HEK293 (cell line): ENCODE data around the gene RAMAC.

ENCODE experiments used
- CTCF ChIA-PET: fragments of 350-600 bp; formaldehyde crosslinking; extraction: SDS; loops from one replicate; lab custom pipeline; 2021; ENCODE audit warnings: antibody characterized with exemption; lab: Yijun Ruan, JAX
- POLR2A ChIA-PET: fragments of 300-600 bp; formaldehyde crosslinking; extraction: SDS; loops from one replicate; lab custom pipeline; 2020; ENCODE audit warnings: antibody characterized with exemption, inconsistent platforms; lab: Yijun Ruan, JAX
- H3K27ac ChIP-seq: fragments of 200-500 bp; sonication (Bioruptor generic); 2 replicates; pipeline ENCODE4 v1.5.1; 2014; ENCODE audit warnings: low read depth, low read length, control low read depth, inconsistent platforms; ENCODE audit errors: extremely low read depth
- H3K36me3 ChIP-seq, 2 experiments: fragments of 200-500 bp in 1 of 2; sonication (Bioruptor generic) in 1 of 2; 1 replicate in 1 of 2; 2 replicates in 1 of 2; pipeline ENCODE4 v1.5.1; 2014 to 2017; ENCODE audit warnings: inconsistent platforms in 2 of 2, low read length in 2 of 2; ENCODE audit not compliant: control insufficient read depth in 2 of 2, insufficient read depth in 1 of 2
- H3K4me1 ChIP-seq: fragments of 200-500 bp; sonication (Bioruptor generic); 2 replicates; pipeline ENCODE4 v1.5.1; 2014; ENCODE audit warnings: mild to moderate bottlenecking, low read length, inconsistent platforms; ENCODE audit not compliant: control insufficient read depth, insufficient read depth
- H3K4me3 ChIP-seq: 2 replicates; pipeline ENCODE4 v1.5.1; 2011; ENCODE audit warnings: low read depth, mild to moderate bottlenecking, control low read depth, low read length, moderate library complexity
- H3K9me3 ChIP-seq: fragments of 200-500 bp; sonication (Bioruptor generic); 2 replicates; pipeline ENCODE4 v1.5.1; 2014; ENCODE audit warnings: low read depth, low read length, inconsistent platforms; ENCODE audit not compliant: control insufficient read depth, insufficient read depth
- GLIS2 ChIP-seq: fragments of 450-650 bp; formaldehyde crosslinking; IDR thresholded peaks from 2 replicates; pipeline ENCODE4 v1.5.1; 2016; ENCODE audit warnings: missing biosample characterization, missing genetic modification characterization
- HIC1 ChIP-seq: fragments of 450-650 bp; formaldehyde crosslinking; IDR thresholded peaks from 2 replicates; pipeline ENCODE4 v1.5.1; 2016; ENCODE audit warnings: missing biosample characterization, missing genetic modification characterization
- KLF1 ChIP-seq: fragments of 450-650 bp; formaldehyde crosslinking; IDR thresholded peaks from 2 replicates; pipeline ENCODE4 v1.5.1; 2016; ENCODE audit warnings: missing biosample characterization, missing genetic modification characterization
- KLF10 ChIP-seq: fragments of 450-650 bp; IDR thresholded peaks from 2 replicates; pipeline ENCODE4 v1.5.1; 2018; ENCODE audit warnings: missing biosample characterization, mild to moderate bottlenecking, missing genetic modification characterization
- KLF16 ChIP-seq: fragments of 450-650 bp; formaldehyde crosslinking; IDR thresholded peaks from 2 replicates; pipeline ENCODE4 v1.5.1; 2017; ENCODE audit warnings: missing biosample characterization, missing genetic modification characterization
- PRDM10 ChIP-seq: fragments of 450-650 bp; formaldehyde crosslinking; IDR thresholded peaks from 2 replicates; pipeline ENCODE4 v1.5.1; 2016; ENCODE audit warnings: missing biosample characterization, missing genetic modification characterization
- ZBTB1 ChIP-seq: fragments of 450-650 bp; formaldehyde crosslinking; IDR thresholded peaks from 2 replicates; pipeline ENCODE4 v1.5.1; 2016; ENCODE audit warnings: missing biosample characterization, missing genetic modification characterization
- ZBTB21 ChIP-seq: fragments of 450-650 bp; formaldehyde crosslinking; IDR thresholded peaks from 2 replicates; pipeline ENCODE4 v1.5.1; 2017; ENCODE audit warnings: missing biosample characterization, missing genetic modification characterization
- ZBTB44 ChIP-seq: fragments of 450-650 bp; IDR thresholded peaks from 2 replicates; pipeline ENCODE4 v1.5.1; 2018; ENCODE audit warnings: missing biosample characterization, mild to moderate bottlenecking, missing genetic modification characterization
- ZBTB48 ChIP-seq: fragments of 450-650 bp; formaldehyde crosslinking; IDR thresholded peaks from 2 replicates; pipeline ENCODE4 v1.5.1; 2016; ENCODE audit warnings: missing biosample characterization, missing genetic modification characterization
- ZBTB8A ChIP-seq: fragments of 450-650 bp; formaldehyde crosslinking; IDR thresholded peaks from 2 replicates; pipeline ENCODE4 v1.5.1; 2016; ENCODE audit warnings: missing biosample characterization, missing genetic modification characterization
- ZNF114 ChIP-seq: fragments of 450-650 bp; formaldehyde crosslinking; IDR thresholded peaks from 2 replicates; pipeline ENCODE4 v1.5.0; 2017; ENCODE audit warnings: missing biosample characterization, missing genetic modification characterization
- ZNF140 ChIP-seq: fragments of 450-650 bp; formaldehyde crosslinking; IDR thresholded peaks from 2 replicates; pipeline ENCODE4 v1.5.1; 2016; ENCODE audit warnings: missing biosample characterization, missing genetic modification characterization
- ZNF155 ChIP-seq: fragments of 450-650 bp; formaldehyde crosslinking; IDR thresholded peaks from 2 replicates; pipeline ENCODE4 v1.5.1; 2016; ENCODE audit warnings: missing biosample characterization, missing genetic modification characterization
- ZNF169 ChIP-seq: fragments of 450-650 bp; formaldehyde crosslinking; IDR thresholded peaks from 2 replicates; pipeline ENCODE4 v1.5.1; 2016; ENCODE audit warnings: missing biosample characterization, missing genetic modification characterization
- ZNF19 ChIP-seq: fragments of 450-650 bp; formaldehyde crosslinking; IDR thresholded peaks from 2 replicates; pipeline ENCODE4; 2016; ENCODE audit warnings: missing biosample characterization, missing genetic modification characterization, low read depth
- ZNF341 ChIP-seq: fragments of 450-650 bp; formaldehyde crosslinking; IDR thresholded peaks from 2 replicates; pipeline ENCODE4; 2016; ENCODE audit warnings: low read depth, missing biosample characterization, missing genetic modification characterization
- ZNF354C ChIP-seq: fragments of 450-650 bp; formaldehyde crosslinking; IDR thresholded peaks from 2 replicates; pipeline ENCODE4 v1.5.1; 2016; ENCODE audit warnings: missing biosample characterization, missing genetic modification characterization, low read depth, borderline replicate concordance
- ZNF48 ChIP-seq: fragments of 450-650 bp; formaldehyde crosslinking; IDR thresholded peaks from 2 replicates; pipeline ENCODE4 v1.5.1; 2016; ENCODE audit warnings: missing biosample characterization, missing genetic modification characterization
- ZNF514 ChIP-seq: fragments of 450-650 bp; formaldehyde crosslinking; IDR thresholded peaks from 2 replicates; pipeline ENCODE4 v1.5.1; 2016; ENCODE audit warnings: missing biosample characterization, missing genetic modification characterization
- TF ChIP-seq, protein P1 (sequence below): fragments of 450-650 bp; formaldehyde crosslinking; IDR thresholded peaks from 2 replicates; pipeline ENCODE4 v1.5.1; 2016; ENCODE audit warnings: missing biosample characterization, missing genetic modification characterization
- TF ChIP-seq, protein P2 (sequence below): fragments of 450-650 bp; formaldehyde crosslinking; IDR thresholded peaks from 2 replicates; pipeline ENCODE4 v1.5.1; 2017; ENCODE audit warnings: missing biosample characterization, missing genetic modification characterization
- TF ChIP-seq, protein P3 (sequence below): fragments of 450-650 bp; formaldehyde crosslinking; IDR thresholded peaks from 2 replicates; pipeline ENCODE4 v1.5.1; 2016; ENCODE audit warnings: missing biosample characterization, missing genetic modification characterization, low read depth

RAMAC gene

DNA sequence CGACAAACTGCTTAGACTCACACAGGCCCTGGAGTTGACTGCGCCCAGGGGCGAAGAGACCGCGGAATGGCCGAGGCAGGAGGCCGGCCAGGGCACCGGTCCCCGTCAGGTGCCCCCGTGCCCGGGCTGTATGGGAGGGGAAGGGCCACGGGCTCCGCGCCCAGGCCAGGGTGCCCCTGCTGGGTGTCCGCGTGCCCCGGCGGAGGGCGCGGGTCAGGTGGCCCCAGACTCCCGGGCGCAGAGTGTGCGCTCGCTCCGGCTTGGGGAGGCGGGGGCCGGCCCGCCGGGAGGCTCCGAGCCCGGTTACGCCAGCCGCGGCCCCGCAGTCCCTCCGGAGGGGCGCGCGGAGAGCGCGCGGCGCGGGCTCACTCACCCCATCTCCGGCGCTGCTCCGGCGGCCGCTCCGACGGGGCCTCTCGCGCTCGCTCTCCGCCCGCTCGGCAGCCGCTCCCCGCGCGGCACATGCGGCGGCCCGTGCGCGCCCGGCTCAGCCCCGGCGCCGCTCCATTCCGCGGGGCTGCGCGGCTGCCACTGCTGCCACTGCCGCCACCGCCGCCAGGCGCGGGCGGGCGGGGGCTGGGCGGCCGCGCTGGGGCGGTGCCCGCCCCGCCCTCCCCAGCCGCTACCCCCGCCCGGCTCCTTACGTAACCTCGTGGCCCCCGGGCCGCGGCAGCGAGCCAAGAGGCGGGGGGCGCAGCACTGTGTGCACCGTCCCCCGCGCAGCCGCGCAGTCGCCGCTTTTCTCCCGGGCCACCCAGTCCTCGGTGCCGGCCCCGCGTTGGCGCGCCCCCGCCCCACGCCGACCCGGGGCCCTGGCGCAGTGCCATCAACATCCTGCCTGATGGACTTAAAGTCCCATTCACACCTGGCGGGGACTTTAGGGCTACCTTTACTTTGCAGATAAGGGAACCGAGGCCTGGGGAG lies 33.6 kb upstream of the RAMAC start, which contains the start of gene HOMER2:
TSS of gene HOMER2 (minus strand) at position 563 of the 924 bp plus-strand sequence. CDS start at position 378, 185 bp downstream.
- no peaks in the 10 kb centered on the region for H3K36me3 ChIP-seq
- CTCF ChIA-PET, result interaction anchor here (0.6 kb wide), 1 partner anchor 139 kb away, joined by 3 read pairs; no protein-coding TSS in a partner anchor
- H3K27ac ChIP-seq, result peak within 1 kb of the TSS; percentile 80; the same call in 1 of the 2 replicates
- peak within 1 kb of the TSS; percentile 67 for H3K4me3 ChIP-seq
- POLR2A ChIA-PET, result interaction anchor here (1.2 kb wide), 1 partner anchor 308 kb away, joined by 3 read pairs; no protein-coding TSS in a partner anchor
- H3K9me3 ChIP-seq, result no peaks in the 10 kb centered on the region
- peaks cover 16% of the 10 kb centered on the region for H3K4me1 ChIP-seq
- peak; percentile 85 for TF ChIP-seq ZBTB8A
- TF ChIP-seq ZBTB48 (tag by site-specific recombination), result no peak
- TF ChIP-seq ZNF48 (tag by site-specific recombination), result no peak
- no peak for TF ChIP-seq ZNF155
- no peak for TF ChIP-seq KLF16 (tag by site-specific recombination)
- TF ChIP-seq, protein P1, sequence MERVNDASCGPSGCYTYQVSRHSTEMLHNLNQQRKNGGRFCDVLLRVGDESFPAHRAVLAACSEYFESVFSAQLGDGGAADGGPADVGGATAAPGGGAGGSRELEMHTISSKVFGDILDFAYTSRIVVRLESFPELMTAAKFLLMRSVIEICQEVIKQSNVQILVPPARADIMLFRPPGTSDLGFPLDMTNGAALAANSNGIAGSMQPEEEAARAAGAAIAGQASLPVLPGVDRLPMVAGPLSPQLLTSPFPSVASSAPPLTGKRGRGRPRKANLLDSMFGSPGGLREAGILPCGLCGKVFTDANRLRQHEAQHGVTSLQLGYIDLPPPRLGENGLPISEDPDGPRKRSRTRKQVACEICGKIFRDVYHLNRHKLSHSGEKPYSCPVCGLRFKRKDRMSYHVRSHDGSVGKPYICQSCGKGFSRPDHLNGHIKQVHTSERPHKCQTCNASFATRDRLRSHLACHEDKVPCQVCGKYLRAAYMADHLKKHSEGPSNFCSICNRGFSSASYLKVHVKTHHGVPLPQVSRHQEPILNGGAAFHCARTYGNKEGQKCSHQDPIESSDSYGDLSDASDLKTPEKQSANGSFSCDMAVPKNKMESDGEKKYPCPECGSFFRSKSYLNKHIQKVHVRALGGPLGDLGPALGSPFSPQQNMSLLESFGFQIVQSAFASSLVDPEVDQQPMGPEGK, result peak; percentile 65
- no peak for TF ChIP-seq ZBTB21 (tag by site-specific recombination)
- TF ChIP-seq PRDM10, result 0 out of 2 replicates have a peak, but pooled peaks have one; percentile 13
- no peak for TF ChIP-seq ZNF169 (tag by site-specific recombination)
- no peak for TF ChIP-seq ZBTB1 (tag by site-specific recombination)
- TF ChIP-seq, protein P2, sequence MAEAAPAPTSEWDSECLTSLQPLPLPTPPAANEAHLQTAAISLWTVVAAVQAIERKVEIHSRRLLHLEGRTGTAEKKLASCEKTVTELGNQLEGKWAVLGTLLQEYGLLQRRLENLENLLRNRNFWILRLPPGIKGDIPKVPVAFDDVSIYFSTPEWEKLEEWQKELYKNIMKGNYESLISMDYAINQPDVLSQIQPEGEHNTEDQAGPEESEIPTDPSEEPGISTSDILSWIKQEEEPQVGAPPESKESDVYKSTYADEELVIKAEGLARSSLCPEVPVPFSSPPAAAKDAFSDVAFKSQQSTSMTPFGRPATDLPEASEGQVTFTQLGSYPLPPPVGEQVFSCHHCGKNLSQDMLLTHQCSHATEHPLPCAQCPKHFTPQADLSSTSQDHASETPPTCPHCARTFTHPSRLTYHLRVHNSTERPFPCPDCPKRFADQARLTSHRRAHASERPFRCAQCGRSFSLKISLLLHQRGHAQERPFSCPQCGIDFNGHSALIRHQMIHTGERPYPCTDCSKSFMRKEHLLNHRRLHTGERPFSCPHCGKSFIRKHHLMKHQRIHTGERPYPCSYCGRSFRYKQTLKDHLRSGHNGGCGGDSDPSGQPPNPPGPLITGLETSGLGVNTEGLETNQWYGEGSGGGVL (tag by site-specific recombination), result peak; percentile 26; the same call in 1 of the 2 replicates
- 0 out of 2 replicates have a peak, but pooled peaks have one; percentile 35 for TF ChIP-seq KLF1 (tag by site-specific recombination)
- peak; percentile 36; the same call in 1 of the 2 replicates for TF ChIP-seq GLIS2 (tag by site-specific recombination)
- peak; percentile 20; the same call in 1 of the 2 replicates for TF ChIP-seq ZNF341 (tag by site-specific recombination)
- no peak for TF ChIP-seq ZNF19 (tag by site-specific recombination)
- TF ChIP-seq, protein P3, sequence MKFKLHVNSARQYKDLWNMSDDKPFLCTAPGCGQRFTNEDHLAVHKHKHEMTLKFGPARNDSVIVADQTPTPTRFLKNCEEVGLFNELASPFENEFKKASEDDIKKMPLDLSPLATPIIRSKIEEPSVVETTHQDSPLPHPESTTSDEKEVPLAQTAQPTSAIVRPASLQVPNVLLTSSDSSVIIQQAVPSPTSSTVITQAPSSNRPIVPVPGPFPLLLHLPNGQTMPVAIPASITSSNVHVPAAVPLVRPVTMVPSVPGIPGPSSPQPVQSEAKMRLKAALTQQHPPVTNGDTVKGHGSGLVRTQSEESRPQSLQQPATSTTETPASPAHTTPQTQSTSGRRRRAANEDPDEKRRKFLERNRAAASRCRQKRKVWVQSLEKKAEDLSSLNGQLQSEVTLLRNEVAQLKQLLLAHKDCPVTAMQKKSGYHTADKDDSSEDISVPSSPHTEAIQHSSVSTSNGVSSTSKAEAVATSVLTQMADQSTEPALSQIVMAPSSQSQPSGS (tag by site-specific recombination), result no peak
- TF ChIP-seq ZNF140 (tag by site-specific recombination), result no peak
- TF ChIP-seq ZNF514 (tag by site-specific recombination), result no peak
- TF ChIP-seq KLF10 (tag by site-specific recombination), result peak; percentile 59
- TF ChIP-seq HIC1 (tag by site-specific recombination), result peak; percentile 65
- TF ChIP-seq ZBTB44 (tag by site-specific recombination), result peak; percentile 43; the same call in 1 of the 2 replicates
- no peak for TF ChIP-seq ZNF354C (tag by site-specific recombination)
- TF ChIP-seq ZNF114 (tag by site-specific recombination), result no peak
